Activated CD4-positive, alpha-beta T cell treated with anti-CD3 and anti-CD28 coated beads for 36 hours (primary cell): ENCODE data around the gene SYCN. TPM values are rescaled to one million over a fixed set of nuclear protein-coding genes. Genes with fewer than 3 reads are reported as not detected.

Experiments
- ATAC-seq: fragments of 200-7000 bp; cut with Tn5 transposase; one replicate; pipeline ENCODE4 v1.10.0; 2021; ENCODE audit warnings: mild to moderate bottlenecking, moderate library complexity
- CTCF ChIA-PET: fragments of 350-600 bp; sonication (Branson Sonifier 250); formaldehyde crosslinking; loops from one replicate; lab custom pipeline; 2021; ENCODE audit warnings: antibody characterized with exemption; lab: Charles Lee
- POLR2A ChIA-PET: fragments of 350-600 bp; sonication (Branson Sonifier 250); formaldehyde crosslinking; loops from one replicate; lab custom pipeline; 2021; ENCODE audit warnings: antibody characterized with exemption, inconsistent platforms; lab: Charles Lee
- DNase-seq: peaks from one replicate; pipeline ENCODE4 v3.0.0-alpha.2; 2020
- H3K27ac Mint-ChIP-seq: one replicate; pipeline ENCODE4 v1.8.0; 2021; ENCODE audit warnings: mixed read lengths
- H3K27me3 Mint-ChIP-seq: one replicate; pipeline ENCODE4 v1.8.0; 2021; ENCODE audit warnings: mixed read lengths
- H3K36me3 Mint-ChIP-seq: one replicate; pipeline ENCODE4 v1.8.0; 2021; ENCODE audit warnings: low read depth, mixed read lengths
- H3K4me1 Mint-ChIP-seq: one replicate; pipeline ENCODE4 v1.8.0; 2021; ENCODE audit warnings: mixed read lengths
- H3K4me3 Mint-ChIP-seq: one replicate; pipeline ENCODE4 v1.8.0; 2021; ENCODE audit warnings: mild to moderate bottlenecking, moderate library complexity, mixed read lengths
- H3K9me3 Mint-ChIP-seq: one replicate; pipeline ENCODE4 v1.8.0; 2021; ENCODE audit warnings: low read depth, mixed read lengths
- intact Hi-C, 2 experiments: fragments of 100-400 bp; cut with DNase I in 1 of 2; cut with micrococcal nuclease in 1 of 2; formaldehyde crosslinking; loops; one replicate each; pipeline versions ENCODE4 v1.14.2 to v1.15.1; 2022 to 2024; cut with DNase I, micrococcal nuclease
- total RNA-seq, 2 experiments: library from RNA; stranded (reverse); gene quantifications; one replicate each; pipeline ENCODE4 v1.2.3, GENCODE V29; 2021

Gene SYCN
- total RNA-seq, 2 experiments from 2014 or later, result not detected

GRCh38 chr19:39193803-39194202 lies 10.3 kb downstream of the SYCN start:
- ATAC-seq (no peak), DNase-seq (no peak)
- H3K4me1 Mint-ChIP-seq, result peaks cover 17% of the 10 kb centered on the region
- no peak overlapping the region for H3K27ac Mint-ChIP-seq
- ChIA-PET POLR2A (no interaction called here), CTCF (interaction anchor here (1.5 kb wide), 1 partner anchor 71 kb away, joined by 5 read pairs; no protein-coding TSS in a partner anchor)
- no peaks in the 10 kb centered on the region for H3K36me3 Mint-ChIP-seq
- H3K9me3 Mint-ChIP-seq, result no peaks in the 10 kb centered on the region
- intact Hi-C loops, result no loop called here
- H3K27me3 Mint-ChIP-seq, result peaks cover 43% of the 10 kb centered on the region
- H3K4me3 Mint-ChIP-seq, result no peak overlapping the region

GRCh38 chr19:39192846-39193245 lies 11.2 kb downstream of the SYCN start:
- Mint-ChIP-seq H3K9me3 (no peaks in the 10 kb centered on the region), H3K27me3 (peaks cover 38% of the 10 kb centered on the region), H3K4me1 (peaks cover 17% of the 10 kb centered on the region), H3K4me3 (no peak overlapping the region), H3K36me3 (no peaks in the 10 kb centered on the region), H3K27ac (no peak overlapping the region)
- ATAC-seq (no peak), DNase-seq (no peak)
- POLR2A ChIA-PET, result no interaction called here
- CTCF ChIA-PET, result interaction anchor here (1.5 kb wide), 1 partner anchor 70 kb away, joined by 5 read pairs; no protein-coding TSS in a partner anchor
- intact Hi-C loops, result no loop called here

GRCh38 chr19:39190768-39191167 lies 13.3 kb downstream of the SYCN start:
- ATAC-seq (no peak), DNase-seq (no peak)
- peaks cover 5% of the 10 kb centered on the region for H3K4me1 Mint-ChIP-seq
- no peak overlapping the region for H3K4me3 Mint-ChIP-seq
- intact Hi-C loops, result no loop called here
- no peak overlapping the region for H3K27ac Mint-ChIP-seq
- CTCF ChIA-PET, result no interaction called here
- POLR2A ChIA-PET, result no interaction called here
- H3K9me3 Mint-ChIP-seq, result no peaks in the 10 kb centered on the region
- no peaks in the 10 kb centered on the region for H3K36me3 Mint-ChIP-seq
- peaks cover 26% of the 10 kb centered on the region for H3K27me3 Mint-ChIP-seq

GRCh38 chr19:39188960-39189359 lies 15.1 kb downstream of the SYCN start:
- Mint-ChIP-seq H3K36me3 (no peaks in the 10 kb centered on the region), H3K27ac (no peak overlapping the region), H3K27me3 (peaks cover 14% of the 10 kb centered on the region), H3K4me1 (no peaks in the 10 kb centered on the region), H3K9me3 (no peaks in the 10 kb centered on the region), H3K4me3 (no peak overlapping the region)
- ATAC-seq, result no peak
- no peak for DNase-seq
- POLR2A ChIA-PET, result no interaction called here
- intact Hi-C loops, result loop anchor here in 1 of 2 experiments (5.0 kb wide), 1 partner anchor 137 kb away; no protein-coding TSS in a partner anchor
- CTCF ChIA-PET, result no interaction called here

- Mint-ChIP-seq H3K4me1 (no peaks in the 10 kb centered on the region), H3K27me3 (peaks cover 9% of the 10 kb centered on the region), H3K27ac (no peak overlapping the region), H3K4me3 (no peak overlapping the region), H3K9me3 (no peaks in the 10 kb centered on the region), H3K36me3 (no peaks in the 10 kb centered on the region)
- CTCF ChIA-PET, result interaction anchor here (0.7 to 1.3 kb wide), 4 partner anchors 25 to 114 kb away, joined by 3 to 4 read pairs (median 3); no protein-coding TSS in a partner anchor
- ATAC-seq (no peak), DNase-seq (no peak)
- intact Hi-C loops, result loop anchor here (1.0 to 5.0 kb wide), 3 partner anchors 65 to 135 kb away; no protein-coding TSS in a partner anchor
- POLR2A ChIA-PET, result no interaction called here
These were observed 16.5 kb downstream of the SYCN start for GRCh38 chr19:39187552-39187943.

- POLR2A ChIA-PET, result no interaction called here
- no peak overlapping the region for H3K4me3 Mint-ChIP-seq
- H3K36me3 Mint-ChIP-seq, result no peaks in the 10 kb centered on the region
- no peak for DNase-seq
- CTCF ChIA-PET, result interaction anchor here (0.9 to 1.0 kb wide), 2 partner anchors 11 to 61 kb away, joined by 4 read pairs; partner anchors contain the start of gene PAK4
- intact Hi-C loops, result loop anchor here in 1 of 2 experiments (5.0 kb wide), 1 partner anchor 134 kb away; no protein-coding TSS in a partner anchor
- no peak overlapping the region for H3K27ac Mint-ChIP-seq
- peaks cover 8% of the 10 kb centered on the region for H3K27me3 Mint-ChIP-seq
- ATAC-seq, result no peak
- H3K9me3 Mint-ChIP-seq, result no peaks in the 10 kb centered on the region
- H3K4me1 Mint-ChIP-seq, result no peaks in the 10 kb centered on the region
These were observed 17.7 kb downstream of the SYCN start for GRCh38 chr19:39186391-39186790.

- no peaks in the 10 kb centered on the region for H3K4me1 Mint-ChIP-seq
- no peak overlapping the region for H3K4me3 Mint-ChIP-seq
- H3K27me3 Mint-ChIP-seq, result no peaks in the 10 kb centered on the region
- intact Hi-C loops, result no loop called here
- no peak overlapping the region for H3K27ac Mint-ChIP-seq
- DNase-seq (no peak), ATAC-seq (no peak)
- CTCF ChIA-PET, result interaction anchor here (0.5 kb wide), 1 partner anchor 61 kb away, joined by 4 read pairs; no protein-coding TSS in a partner anchor
- H3K9me3 Mint-ChIP-seq, result no peaks in the 10 kb centered on the region
- peaks cover 3% of the 10 kb centered on the region for H3K36me3 Mint-ChIP-seq
- POLR2A ChIA-PET, result no interaction called here
These were observed 21.0 kb downstream of the SYCN start for GRCh38 chr19:39183104-39183503.

- H3K27me3 Mint-ChIP-seq, result no peaks in the 10 kb centered on the region
- ATAC-seq (no peak), DNase-seq (no peak)
- POLR2A ChIA-PET, result no interaction called here
- H3K36me3 Mint-ChIP-seq, result peaks cover 5% of the 10 kb centered on the region
- no peak overlapping the region for H3K27ac Mint-ChIP-seq
- H3K4me3 Mint-ChIP-seq, result no peak overlapping the region
- H3K9me3 Mint-ChIP-seq, result no peaks in the 10 kb centered on the region
- CTCF ChIA-PET, result interaction anchor here (0.6 kb wide), 1 partner anchor 234 kb away, joined by 3 read pairs; no protein-coding TSS in a partner anchor
- intact Hi-C loops, result no loop called here
- H3K4me1 Mint-ChIP-seq, result no peaks in the 10 kb centered on the region
These were observed 21.9 kb downstream of the SYCN start for GRCh38 chr19:39182174-39182505.

GRCh38 chr19:39181500-39182173 lies 22.4 kb downstream of the SYCN start:
- DNase-seq, result no peak
- POLR2A ChIA-PET, result no interaction called here
- CTCF ChIA-PET, result interaction anchor here (1.0 kb wide), 1 partner anchor 67 kb away, joined by 3 read pairs; no protein-coding TSS in a partner anchor
- intact Hi-C loops, result no loop called here
- no peaks in the 10 kb centered on the region for H3K27me3 Mint-ChIP-seq
- no peak overlapping the region for H3K4me3 Mint-ChIP-seq
- peaks cover 5% of the 10 kb centered on the region for H3K36me3 Mint-ChIP-seq
- no peaks in the 10 kb centered on the region for H3K9me3 Mint-ChIP-seq
- ATAC-seq, result no peak
- no peak overlapping the region for H3K27ac Mint-ChIP-seq
- H3K4me1 Mint-ChIP-seq, result no peaks in the 10 kb centered on the region

- no peaks in the 10 kb centered on the region for H3K4me1 Mint-ChIP-seq
- ChIA-PET POLR2A (no interaction called here), CTCF (interaction anchor here (1.0 kb wide), 1 partner anchor 66 kb away, joined by 3 read pairs; no protein-coding TSS in a partner anchor)
- no peaks in the 10 kb centered on the region for H3K27me3 Mint-ChIP-seq
- intact Hi-C loops, result no loop called here
- H3K36me3 Mint-ChIP-seq, result peaks cover 5% of the 10 kb centered on the region
- DNase-seq (no peak), ATAC-seq (no peak)
- H3K4me3 Mint-ChIP-seq, result no peak overlapping the region
- H3K27ac Mint-ChIP-seq, result no peak overlapping the region
- H3K9me3 Mint-ChIP-seq, result no peaks in the 10 kb centered on the region
These were observed 23.3 kb downstream of the SYCN start for GRCh38 chr19:39180749-39181148.

- no peaks in the 10 kb centered on the region for H3K27me3 Mint-ChIP-seq
- intact Hi-C loops, result no loop called here
These were observed 24.3 kb downstream of the SYCN start for GRCh38 chr19:39179754-39180153.

More at GRCh38 chr19:39179754-39180153, 24.3 kb downstream of the SYCN start:
- ATAC-seq (no peak), DNase-seq (no peak)
- peaks cover 5% of the 10 kb centered on the region for H3K36me3 Mint-ChIP-seq
- H3K4me1 Mint-ChIP-seq, result no peaks in the 10 kb centered on the region
- POLR2A ChIA-PET, result no interaction called here
- CTCF ChIA-PET, result no interaction called here
- no peak overlapping the region for H3K27ac Mint-ChIP-seq
- no peaks in the 10 kb centered on the region for H3K9me3 Mint-ChIP-seq
- H3K4me3 Mint-ChIP-seq, result no peak overlapping the region
